Ovary (tissue), 3 donors: ENCODE measurements around the gene XKR7.

Source experiments
- CTCF ChIP-seq, 3 donors: fragments of 450-650 bp in 2 of 3; fragments of 200-600 bp in 1 of 3; IDR thresholded peaks; one replicate each; pipeline versions ENCODE4 v1.5.1 to v1.8.0; 2016 to 2022; ENCODE audit warnings: antibody characterized with exemption in 3 of 3, mild to moderate bottlenecking in 1 of 3
- EP300 ChIP-seq: sonication (generic); formaldehyde crosslinking; IDR thresholded peaks from one replicate; pipeline ENCODE4 v1.6.1; 2017; ENCODE audit warnings: antibody characterized with exemption
- POLR2A ChIP-seq: fragments of 450-650 bp; IDR thresholded peaks from one replicate; pipeline ENCODE4 v1.6.1; 2017; ENCODE audit warnings: antibody characterized with exemption, mild to moderate bottlenecking, moderate library complexity
- donor health status: DM: no; HTN: no; CAD: no.

GRCh38 chr20:32036716-32037485, 69.0 kb downstream of the XKR7 start:
- TF ChIP-seq CTCF (IDR thresholded peaks at IDR 0.05): no peak
- no peak for TF ChIP-seq EP300
- TF ChIP-seq POLR2A: no peak
